ENCODE measurements around the gene C15orf62.

GRCh38 chr15:40755812-40756208 is 14.0 kb upstream of the C15orf62 start:
- TF ChIP-seq CTCF (IDR thresholded peaks at IDR 0.05) (no peak), POLR2A (IDR thresholded peaks at IDR 0.05) (no peak)

Data from tibial nerve (tissue), 3 donors.